Subcutaneous abdominal adipose tissue (tissue), 5 donors: Measurements from ENCODE around the gene TOGARAM1.

Source experiments
- H3K27ac ChIP-seq: one replicate; pipeline ENCODE4 v1.7.0; 2013; ENCODE audit warnings: low read depth, mild to moderate bottlenecking, inconsistent platforms, low read length, moderate library complexity
- H3K27me3 ChIP-seq, 5 donors: one replicate each; pipeline ENCODE4 v1.7.0; 2013; ENCODE audit warnings: low read length in 5 of 5, inconsistent platforms in 1 of 5; ENCODE audit not compliant: control insufficient read depth in 5 of 5, insufficient read depth in 4 of 5
- H3K36me3 ChIP-seq, 5 donors: one replicate each; pipeline ENCODE4 v1.7.0; 2013; ENCODE audit warnings: low read length in 5 of 5; ENCODE audit not compliant: control insufficient read depth in 5 of 5, insufficient read depth in 5 of 5
- H3K4me1 ChIP-seq, 5 donors: one replicate each; pipeline ENCODE4 v1.7.0; 2013; ENCODE audit warnings: low read length in 5 of 5, mild to moderate bottlenecking in 3 of 5, moderate library complexity in 1 of 5; ENCODE audit not compliant: control insufficient read depth in 5 of 5, insufficient read depth in 5 of 5
- H3K4me3 ChIP-seq, 5 donors: one replicate each; pipeline ENCODE4 v1.7.0; 2013; ENCODE audit warnings: low read length in 5 of 5, low read depth in 1 of 5
- H3K9ac ChIP-seq, 5 donors: one replicate each; pipeline ENCODE4 v1.7.0; 2013; ENCODE audit warnings: low read length in 5 of 5, mild to moderate bottlenecking in 4 of 5, moderate library complexity in 3 of 5
- H3K9me3 ChIP-seq, 5 donors: one replicate each; pipeline ENCODE4 v1.7.0; 2013; ENCODE audit warnings: low read length in 5 of 5; ENCODE audit not compliant: control insufficient read depth in 5 of 5
- donor health status: healthy.
- donor health status: healthy.
- donor health status: healthy.
- donor health status: healthy.
- donor health status: healthy.

The TOGARAM1 gene

GRCh38 chr14:44961151-44961553 lies 838 bp upstream of the TOGARAM1 start:
- no peaks in the 10 kb centered on the region for H3K9me3 ChIP-seq
- H3K27me3 ChIP-seq, result no peaks in the 10 kb centered on the region
- H3K36me3 ChIP-seq, result no peaks in the 10 kb centered on the region
- H3K9ac ChIP-seq, result peak overlapping the region; percentile 29 to 97 (median 95)
- peak overlapping the region; percentile 91 for H3K27ac ChIP-seq
- peaks cover 4 to 56% (median 50%) of the 10 kb centered on the region in 5 donors for H3K4me1 ChIP-seq
- peak overlapping the region; percentile 88 to 100 (median 98) for H3K4me3 ChIP-seq

- H3K27me3 ChIP-seq, result no peaks in the 10 kb centered on the region
- peak overlapping the region; percentile 78 for H3K27ac ChIP-seq
- peak overlapping the region; percentile 33 to 93 (median 82) for H3K9ac ChIP-seq
- H3K4me1 ChIP-seq, result peaks cover 4 to 69% (median 61%) of the 10 kb centered on the region in 5 donors
- peak overlapping the region; percentile 88 to 100 (median 98) for H3K4me3 ChIP-seq
- no peaks in the 10 kb centered on the region for H3K36me3 ChIP-seq
- no peaks in the 10 kb centered on the region for H3K9me3 ChIP-seq
These were observed 499 bp downstream of the TOGARAM1 start for GRCh38 chr14:44962334-44963043.

- peak overlapping the region; percentile 88 to 100 (median 98) for H3K4me3 ChIP-seq
- peak overlapping the region; percentile 57 to 93 (median 82) for H3K9ac ChIP-seq
- no peaks in the 10 kb centered on the region for H3K36me3 ChIP-seq
- no peaks in the 10 kb centered on the region for H3K9me3 ChIP-seq
- H3K4me1 ChIP-seq, result peaks cover 4 to 74% (median 66%) of the 10 kb centered on the region in 5 donors
- peak overlapping the region; percentile 78 for H3K27ac ChIP-seq
- no peaks in the 10 kb centered on the region for H3K27me3 ChIP-seq
These were observed 1.1 kb downstream of the TOGARAM1 start for GRCh38 chr14:44963044-44963528.

GRCh38 chr14:44963775-44964380 lies 1.9 kb downstream of the TOGARAM1 start:
- Histone ChIP-seq H3K9ac (peak overlapping the region; percentile 32 to 93 (median 82)), H3K27ac (no peak overlapping the region), H3K4me3 (peak overlapping the region; percentile 88 to 100 (median 98)), H3K27me3 (no peaks in the 10 kb centered on the region), H3K36me3 (no peaks in the 10 kb centered on the region), H3K9me3 (no peaks in the 10 kb centered on the region), H3K4me1 (peaks cover 4 to 74% (median 69%) of the 10 kb centered on the region in 5 donors)

- peak overlapping the region in 4 of 5 donors; percentile 22 to 59 (median 47) for H3K4me3 ChIP-seq
- peaks cover 2 to 58% (median 55%) of the 10 kb centered on the region in 5 donors for H3K4me1 ChIP-seq
- no peak overlapping the region for H3K9ac ChIP-seq
These were observed 4.8 kb downstream of the TOGARAM1 start for GRCh38 chr14:44966601-44967336.

DNA sequence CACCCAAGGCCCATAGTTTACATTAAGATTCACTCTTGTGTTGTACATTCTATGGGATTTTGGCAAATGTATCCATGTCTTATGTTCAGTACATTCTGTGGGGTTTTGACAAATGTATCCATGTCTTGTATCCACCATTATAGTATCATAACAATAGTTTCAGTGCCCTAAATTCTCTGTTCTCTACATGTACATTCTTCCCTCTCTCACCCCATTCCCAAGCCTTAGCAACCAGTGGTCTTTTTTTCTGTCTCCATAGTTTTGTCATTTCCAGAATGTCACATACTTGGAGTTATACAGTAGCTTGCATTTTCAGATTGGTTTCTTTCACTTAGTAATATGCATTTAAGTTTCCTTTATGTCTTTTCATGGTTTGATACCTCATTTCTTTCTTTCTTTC lies 6.7 kb downstream of the TOGARAM1 start:
- Histone ChIP-seq H3K9ac (no peak overlapping the region), H3K27ac (no peak overlapping the region), H3K4me1 (peaks cover 2 to 44% (median 42%) of the 10 kb centered on the region in 5 donors), H3K9me3 (peaks cover 0 to 9% (median 5%) of the 10 kb centered on the region in 5 donors), H3K36me3 (peaks cover 0 to 7% (median 0%) of the 10 kb centered on the region in 5 donors), H3K4me3 (no peak overlapping the region), H3K27me3 (no peaks in the 10 kb centered on the region)

More at GRCh38 chr14:44966601-44967336, 4.8 kb downstream of the TOGARAM1 start:
- peaks cover 0 to 9% (median 5%) of the 10 kb centered on the region in 5 donors for H3K9me3 ChIP-seq
- peaks cover 0 to 7% (median 0%) of the 10 kb centered on the region in 5 donors for H3K36me3 ChIP-seq
- H3K27me3 ChIP-seq, result no peaks in the 10 kb centered on the region
- no peak overlapping the region for H3K27ac ChIP-seq

DNA sequence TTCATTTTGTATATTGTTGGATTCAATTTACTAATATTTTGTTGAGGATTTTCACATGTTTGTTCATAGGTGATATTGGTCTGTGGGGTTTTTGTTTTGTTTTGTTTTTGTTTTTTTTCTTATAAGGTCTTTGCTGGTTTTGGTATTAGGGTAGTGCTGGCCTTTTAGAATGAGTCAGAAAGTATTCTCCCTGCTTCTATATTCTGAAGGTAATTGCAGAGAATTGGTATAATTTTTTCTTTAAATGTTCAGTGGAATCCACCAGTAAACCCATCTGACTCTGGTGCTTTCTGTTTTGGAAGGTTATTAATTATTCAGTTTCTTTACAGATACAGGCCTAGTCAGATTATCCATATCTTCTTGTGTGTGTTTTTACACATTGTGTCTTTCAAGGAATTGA lies 8.9 kb downstream of the TOGARAM1 start:
- Histone ChIP-seq H3K4me1 (peaks cover 0 to 22% (median 20%) of the 10 kb centered on the region in 5 donors), H3K27ac (no peak overlapping the region), H3K9ac (no peak overlapping the region), H3K4me3 (no peak overlapping the region), H3K36me3 (peaks cover 0 to 7% (median 0%) of the 10 kb centered on the region in 5 donors), H3K27me3 (no peaks in the 10 kb centered on the region), H3K9me3 (peaks cover 0 to 9% (median 5%) of the 10 kb centered on the region in 5 donors)

GRCh38 chr14:44971459-44971858 lies 9.5 kb downstream of the TOGARAM1 start:
- Histone ChIP-seq H3K27ac (no peak overlapping the region), H3K9ac (no peak overlapping the region), H3K4me1 (peaks cover 0 to 20% (median 17%) of the 10 kb centered on the region in 5 donors), H3K4me3 (no peak overlapping the region), H3K27me3 (no peaks in the 10 kb centered on the region), H3K9me3 (peaks cover 0 to 9% (median 5%) of the 10 kb centered on the region in 5 donors), H3K36me3 (peaks cover 0 to 7% (median 0%) of the 10 kb centered on the region in 5 donors)

DNA sequence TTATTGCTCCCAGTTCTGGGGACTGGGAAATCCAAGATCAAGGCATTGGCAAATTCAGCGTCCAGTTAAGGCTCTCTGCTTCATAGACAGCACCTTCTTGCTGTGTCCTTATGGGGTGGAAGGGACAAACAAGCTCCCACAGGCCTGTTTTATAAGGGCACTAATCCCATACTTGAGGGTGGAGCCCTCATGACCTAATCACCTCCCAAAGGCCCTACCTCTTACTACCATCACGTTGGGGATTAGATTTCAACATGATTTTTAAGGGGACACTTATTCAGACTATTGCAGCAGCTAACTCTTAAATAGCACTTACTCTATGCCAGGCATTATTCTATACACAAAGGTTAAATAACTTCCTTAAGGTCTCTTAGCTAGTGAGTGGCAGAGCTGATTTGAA lies 17.3 kb downstream of the TOGARAM1 start:
- H3K4me3 ChIP-seq, result no peak overlapping the region
- H3K9me3 ChIP-seq, result no peaks in the 10 kb centered on the region
- no peak overlapping the region for H3K27ac ChIP-seq
- no peaks in the 10 kb centered on the region for H3K36me3 ChIP-seq
- H3K9ac ChIP-seq, result no peak overlapping the region
- no peaks in the 10 kb centered on the region for H3K27me3 ChIP-seq
- peaks cover 0 to 5% (median 0%) of the 10 kb centered on the region in 5 donors for H3K4me1 ChIP-seq
